NCI-H82 (cell line): ENCODE measurements around the gene CCL14.

Experiments used
- DNase-seq: peaks from one replicate; lab custom pipeline; 2025; lab: John Stamatoyannopoulos, UW

The CCL14 gene

GRCh38 chr17:35988164-35988563 is 1.6 kb upstream of the CCL14 start:
- DNase-seq: no peak

GRCh38 chr17:35984140-35984539 is 2.4 kb downstream of the CCL14 start:
- DNase-seq: no peak

GRCh38 chr17:35982409-35983191 is 3.9 kb downstream of the CCL14 start:
- DNase-seq: no peak

GRCh38 chr17:35981908-35982330 is 4.6 kb downstream of the CCL14 start:
- peak; percentile 51 for DNase-seq

- DNase-seq: no peak
These were observed 5.3 kb downstream of the CCL14 start, which contains the start of gene CCL16 for GRCh38 chr17:35981246-35981645. CCL16 (minus strand) TSS chr17:35981497; CDS start chr17:35981420, 77 bp downstream.

- no peak for DNase-seq
These were observed 8.2 kb downstream of the CCL14 start for GRCh38 chr17:35978346-35978745.

GRCh38 chr17:35977509-35977908 is 9.0 kb downstream of the CCL14 start:
- DNase-seq: no peak

GRCh38 chr17:35973333-35974260 is 12.9 kb downstream of the CCL14 start:
- no peak for DNase-seq

- DNase-seq: no peak
These were observed 13.6 kb downstream of the CCL14 start for GRCh38 chr17:35972945-35973332.

GRCh38 chr17:35972535-35972934 is 14.0 kb downstream of the CCL14 start:
- DNase-seq: no peak

- no peak for DNase-seq
These were observed 14.5 kb downstream of the CCL14 start for GRCh38 chr17:35972066-35972465.

- DNase-seq: peak; percentile 94
These were observed 16.8 kb downstream of the CCL14 start for GRCh38 chr17:35969558-35970380.

- no peak for DNase-seq
These were observed 17.9 kb downstream of the CCL14 start for GRCh38 chr17:35968520-35969054.

GRCh38 chr17:35965272-35965671 is 21.3 kb downstream of the CCL14 start:
- no peak for DNase-seq

GRCh38 chr17:35963663-35964062 is 22.9 kb downstream of the CCL14 start:
- no peak for DNase-seq

- DNase-seq: no peak
These were observed 32.8 kb downstream of the CCL14 start for GRCh38 chr17:35953720-35954119.

GRCh38 chr17:35949401-35949800 is 37.1 kb downstream of the CCL14 start:
- no peak for DNase-seq

GRCh38 chr17:35948092-35948491 is 38.4 kb downstream of the CCL14 start:
- DNase-seq: no peak

- DNase-seq: peak; percentile 82
These were observed 39.4 kb downstream of the CCL14 start for GRCh38 chr17:35947156-35947585.

GRCh38 chr17:35944151-35944550 is 42.4 kb downstream of the CCL14 start:
- DNase-seq: no peak

- no peak for DNase-seq
These were observed 43.0 kb downstream of the CCL14 start, which contains the start of gene LYZL6 for GRCh38 chr17:35943537-35943936. LYZL6 (minus strand) TSS chr17:35943713; CDS start chr17:35939356, 4,357 bp downstream.
